GM12864 (cell line): ENCODE data around the gene STPG2.

Source experiments
- DNase-seq: peaks from one replicate; pipeline ENCODE4 v3.0.0-alpha.2; 2011; ENCODE audit warnings: low read depth
- H3K4me3 ChIP-seq: 2 replicates; pipeline ENCODE4 v1.5.1; 2011; ENCODE audit warnings: mild to moderate bottlenecking, low read depth, low read length, control low read depth
- TF ChIP-seq, protein P1 (sequence below): IDR thresholded peaks from 2 replicates; pipeline ENCODE4 v1.5.1; 2011; ENCODE audit warnings: low read depth, mild to moderate bottlenecking, moderate library complexity, low read length, control low read depth, inconsistent platforms; ENCODE audit errors: missing control alignments

STPG2 gene

DNA sequence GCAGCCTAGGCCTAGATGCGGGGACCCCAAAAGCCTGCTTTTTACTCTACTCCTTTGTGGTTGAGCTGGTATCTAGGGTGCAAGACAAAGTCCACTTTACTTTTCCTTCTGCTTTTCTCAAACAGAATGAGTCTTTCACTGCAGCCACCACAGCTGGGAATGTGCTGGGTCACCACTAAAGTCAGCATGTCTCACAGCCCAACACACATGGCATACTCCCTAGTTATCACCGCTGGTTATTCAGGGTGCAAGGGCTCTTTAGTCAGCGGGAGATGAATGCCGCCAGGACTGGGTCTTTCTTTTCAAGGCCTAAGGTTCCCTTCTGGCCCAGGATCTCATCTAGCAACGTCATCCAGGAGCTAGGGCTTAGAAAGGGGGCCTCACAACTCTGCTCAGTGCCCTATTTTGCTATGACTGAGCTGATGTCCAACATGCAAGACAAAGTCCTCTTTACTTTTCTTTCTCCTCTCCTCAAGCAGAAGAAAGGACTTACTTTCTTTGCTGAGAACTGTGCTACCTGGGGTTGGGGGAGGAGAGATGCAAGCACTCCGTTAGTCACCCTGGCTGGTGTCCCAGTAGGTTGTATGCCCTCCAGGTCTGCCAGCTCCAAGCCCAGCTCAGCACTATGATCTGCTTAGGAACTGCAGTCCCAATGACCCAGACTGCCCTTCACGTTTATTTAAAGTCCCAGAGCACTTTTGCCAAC, 22.9 kb upstream of the STPG2 start:
- no peak overlapping the region for H3K4me3 ChIP-seq
- TF ChIP-seq, protein P1, sequence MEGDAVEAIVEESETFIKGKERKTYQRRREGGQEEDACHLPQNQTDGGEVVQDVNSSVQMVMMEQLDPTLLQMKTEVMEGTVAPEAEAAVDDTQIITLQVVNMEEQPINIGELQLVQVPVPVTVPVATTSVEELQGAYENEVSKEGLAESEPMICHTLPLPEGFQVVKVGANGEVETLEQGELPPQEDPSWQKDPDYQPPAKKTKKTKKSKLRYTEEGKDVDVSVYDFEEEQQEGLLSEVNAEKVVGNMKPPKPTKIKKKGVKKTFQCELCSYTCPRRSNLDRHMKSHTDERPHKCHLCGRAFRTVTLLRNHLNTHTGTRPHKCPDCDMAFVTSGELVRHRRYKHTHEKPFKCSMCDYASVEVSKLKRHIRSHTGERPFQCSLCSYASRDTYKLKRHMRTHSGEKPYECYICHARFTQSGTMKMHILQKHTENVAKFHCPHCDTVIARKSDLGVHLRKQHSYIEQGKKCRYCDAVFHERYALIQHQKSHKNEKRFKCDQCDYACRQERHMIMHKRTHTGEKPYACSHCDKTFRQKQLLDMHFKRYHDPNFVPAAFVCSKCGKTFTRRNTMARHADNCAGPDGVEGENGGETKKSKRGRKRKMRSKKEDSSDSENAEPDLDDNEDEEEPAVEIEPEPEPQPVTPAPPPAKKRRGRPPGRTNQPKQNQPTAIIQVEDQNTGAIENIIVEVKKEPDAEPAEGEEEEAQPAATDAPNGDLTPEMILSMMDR: no peak
- DNase-seq: no peak

DNA sequence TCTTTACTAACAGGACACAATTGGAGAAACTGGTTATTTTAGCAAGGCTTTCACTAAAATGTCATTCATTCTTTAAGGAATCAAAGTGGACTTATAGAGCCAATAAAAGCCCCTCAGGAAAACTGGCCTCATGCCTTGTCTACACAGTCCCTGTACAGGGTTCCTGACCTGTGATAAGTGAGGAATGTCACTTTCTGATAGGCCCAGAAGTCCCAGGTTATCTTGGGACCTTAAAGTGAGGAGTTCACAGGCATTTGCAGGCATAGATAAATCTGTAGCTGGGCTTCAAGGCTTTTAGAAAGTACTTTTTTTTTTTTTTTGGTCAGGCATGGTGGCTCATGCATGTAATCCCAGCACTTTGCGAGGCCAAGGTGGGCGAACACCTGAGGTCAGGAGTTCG, 19.4 kb upstream of the STPG2 start:
- TF ChIP-seq, protein P1: no peak
- DNase-seq: no peak
- no peak overlapping the region for H3K4me3 ChIP-seq

DNA sequence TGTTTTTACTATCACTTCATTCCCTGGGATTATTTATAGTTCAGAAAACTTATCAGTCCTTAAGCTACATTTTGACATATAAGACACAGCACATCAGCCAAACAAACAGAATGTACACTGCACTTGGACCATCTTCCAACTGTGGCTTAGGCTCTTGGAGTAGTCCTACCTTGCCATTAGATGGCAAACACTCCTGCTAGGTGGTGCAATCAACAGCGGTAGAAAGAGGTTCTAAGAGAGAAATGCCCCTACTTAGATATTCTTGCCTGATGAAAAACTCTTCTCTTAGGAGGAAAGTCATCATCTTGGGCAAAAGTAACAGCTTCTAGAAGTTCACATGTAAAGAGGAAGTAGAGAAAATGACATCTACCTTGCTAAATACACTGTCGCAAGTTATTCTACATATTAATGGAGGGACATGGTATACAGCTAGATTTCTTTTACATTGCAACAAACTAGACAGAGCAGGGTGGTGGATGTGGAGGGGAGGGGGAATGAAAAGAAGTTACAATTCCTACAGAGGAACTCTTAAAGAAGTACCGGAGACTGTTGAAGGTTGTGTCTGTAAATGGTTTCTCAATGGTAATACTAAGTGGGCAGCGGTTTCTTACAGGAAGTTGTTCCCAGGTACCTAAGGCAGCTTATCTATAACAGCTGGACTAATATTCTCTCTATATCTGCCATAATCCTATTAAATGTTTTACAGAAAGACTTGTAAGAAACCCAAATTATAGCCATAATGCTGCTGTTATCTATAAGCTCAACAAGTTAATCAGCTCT, 8.1 kb upstream of the STPG2 start:
- TF ChIP-seq, protein P1: no peak
- H3K4me3 ChIP-seq: no peak overlapping the region
- DNase-seq: no peak

DNA sequence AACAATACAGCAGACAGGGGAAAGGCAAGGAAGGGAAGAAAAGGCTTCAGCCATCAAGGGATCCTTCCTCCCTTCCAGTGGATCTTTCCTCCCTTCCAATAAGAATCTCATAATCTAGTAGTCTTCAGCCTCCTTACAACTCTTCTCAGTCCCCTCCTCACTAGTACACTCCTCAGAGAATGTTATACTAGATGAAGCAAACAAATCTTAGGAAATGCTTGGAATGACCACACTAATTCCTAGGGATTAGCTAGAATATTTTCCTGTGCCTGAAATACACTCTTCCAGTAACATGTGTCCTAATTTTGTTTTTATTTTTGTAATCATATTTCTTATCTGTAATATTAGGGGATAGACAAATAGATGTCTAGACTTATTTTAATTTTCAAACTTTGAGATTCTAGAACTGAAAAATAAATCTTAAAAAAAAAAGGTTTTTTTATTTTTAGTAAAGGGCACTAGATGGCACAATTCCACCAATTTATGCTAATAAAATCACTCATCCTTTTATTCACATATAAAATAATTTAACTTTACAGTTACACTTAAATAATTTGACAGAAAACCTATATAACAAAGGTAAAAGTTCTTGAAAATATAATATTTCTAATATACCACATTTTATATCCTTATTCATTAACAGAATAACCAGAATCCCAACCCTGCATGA, 7.0 kb upstream of the STPG2 start:
- TF ChIP-seq, protein P1: no peak
- no peak overlapping the region for H3K4me3 ChIP-seq
- no peak for DNase-seq

DNA sequence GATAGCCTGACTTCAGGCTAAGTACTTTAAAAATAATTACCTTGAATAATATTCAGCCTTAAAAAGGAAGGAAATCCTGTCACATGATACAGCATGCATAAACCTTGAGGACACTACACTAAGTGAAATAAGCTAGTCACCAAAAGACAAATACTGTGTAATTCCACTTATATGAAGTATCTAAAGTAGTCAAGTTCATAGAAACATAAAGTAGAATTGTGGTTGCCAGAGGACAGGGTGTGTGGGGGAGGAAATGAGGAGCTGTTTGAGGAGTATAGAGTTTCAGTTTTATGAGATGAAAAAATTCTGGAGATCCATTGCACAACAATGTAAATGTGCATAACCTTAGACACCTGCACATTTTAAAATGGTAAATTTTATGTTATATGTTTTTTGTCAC, 5.6 kb upstream of the STPG2 start:
- no peak overlapping the region for H3K4me3 ChIP-seq
- DNase-seq: no peak
- TF ChIP-seq, protein P1: no peak

DNA sequence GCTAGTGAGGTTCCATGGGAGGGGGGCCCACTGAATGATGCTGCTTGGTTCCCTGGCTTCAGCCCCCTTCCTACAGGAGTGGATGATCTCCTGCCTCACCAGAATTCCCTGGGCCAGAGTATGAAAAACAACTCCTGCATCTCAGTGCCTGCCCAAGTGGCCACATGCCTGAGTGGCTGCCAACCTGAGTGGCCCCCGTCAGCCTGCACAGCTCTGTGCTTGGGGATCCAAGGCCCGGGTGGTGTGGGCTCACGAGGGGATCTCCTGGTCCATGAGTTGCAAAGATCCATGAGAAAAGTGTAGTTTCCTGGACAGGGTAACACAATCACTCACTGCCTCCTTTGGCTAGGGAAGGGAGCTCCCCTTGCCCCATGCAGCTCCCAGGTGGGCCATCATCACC, 17.1 kb downstream of the STPG2 start:
- TF ChIP-seq, protein P1: no peak
- no peak overlapping the region for H3K4me3 ChIP-seq
- no peak for DNase-seq
